Osteoblast (primary cell): Measurements from ENCODE around the gene ANKH. TPM values are rescaled to one million over a fixed set of nuclear protein-coding genes. Genes with fewer than 3 reads are reported as not detected.

Experiments used
- DNase-seq: peaks from one replicate; pipeline ENCODE4 v3.0.0; 2011; ENCODE audit warnings: low spot score, mixed read lengths; ENCODE audit not compliant: insufficient read length; ENCODE audit errors: missing footprints
- H2AFZ ChIP-seq: 2 replicates; pipeline ENCODE4 v1.6.0; 2011; ENCODE audit warnings: mild to moderate bottlenecking, low read length
- H3K27ac ChIP-seq: 2 replicates; pipeline ENCODE4 v1.5.1; 2011; ENCODE audit warnings: mild to moderate bottlenecking, low read depth, low read length, moderate library complexity
- H3K27me3 ChIP-seq: 2 replicates; pipeline ENCODE4 v1.6.0; 2012; ENCODE audit warnings: mild to moderate bottlenecking, control low read depth, inconsistent platforms, low read length, moderate library complexity; ENCODE audit not compliant: insufficient read depth
- H3K36me3 ChIP-seq: 2 replicates; pipeline ENCODE4 v1.5.1; 2011; ENCODE audit warnings: mild to moderate bottlenecking, low read length, control low read depth, moderate library complexity; ENCODE audit not compliant: insufficient read depth
- H3K4me1 ChIP-seq: 2 replicates; pipeline ENCODE4 v1.5.1; 2011; ENCODE audit warnings: mild to moderate bottlenecking, low read length, control low read depth, moderate library complexity; ENCODE audit not compliant: insufficient read depth
- H3K4me2 ChIP-seq: 2 replicates; pipeline ENCODE4 v1.6.0; 2011; ENCODE audit warnings: mild to moderate bottlenecking, low read length; ENCODE audit not compliant: insufficient read depth
- H3K4me3 ChIP-seq: fragments of 200-600 bp; sonication (generic); 3 replicates; pipeline ENCODE4 v1.5.1; 2012; ENCODE audit warnings: mild to moderate bottlenecking, low read length, inconsistent platforms; ENCODE audit not compliant: insufficient read depth
- H3K79me2 ChIP-seq: 2 replicates; pipeline ENCODE4 v1.6.0; 2012; ENCODE audit warnings: mild to moderate bottlenecking, low read length, control low read depth, inconsistent platforms; ENCODE audit not compliant: insufficient read depth
- H3K9me3 ChIP-seq: 2 replicates; pipeline ENCODE4 v1.5.1; 2011; ENCODE audit warnings: low read depth, low read length, control low read depth
- H4K20me1 ChIP-seq: 2 replicates; pipeline ENCODE4 v1.6.0; 2012; ENCODE audit warnings: mild to moderate bottlenecking, low read length, control low read depth; ENCODE audit not compliant: insufficient read depth
- total RNA-seq: library from RNA; depleted of rRNA; stranded (reverse); fragments of >200 nt; gene quantifications from 2 replicates; pipeline ENCODE4 v1.2.3, GENCODE V29; 2012
- TF ChIP-seq, protein P1 (sequence below): IDR thresholded peaks from 2 replicates; pipeline ENCODE4 v1.5.1; 2011; ENCODE audit warnings: mild to moderate bottlenecking, low read depth, low read length, moderate library complexity; ENCODE audit errors: extremely low read depth

The ANKH gene
- total RNA-seq, 1 donor: 125 TPM

DNA sequence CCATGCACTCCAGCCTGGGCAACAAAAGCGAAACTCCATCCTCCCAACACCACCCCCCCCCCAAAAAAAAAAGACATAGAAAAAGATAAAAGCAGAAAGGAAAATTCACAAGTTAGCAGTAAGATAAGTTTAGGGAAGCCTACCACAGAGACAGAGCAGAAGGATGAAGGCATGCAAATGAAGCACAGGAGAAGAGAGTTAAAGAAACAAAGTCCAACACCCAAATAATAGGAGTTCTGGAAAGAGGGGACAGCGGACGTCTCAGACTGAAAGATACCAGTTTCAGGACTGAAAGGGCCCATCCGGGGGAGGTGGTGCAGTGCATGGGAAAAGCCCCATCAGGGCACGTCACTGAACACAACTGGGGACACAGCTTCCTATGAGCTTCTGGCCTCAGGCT lies 152.8 kb downstream of the ANKH start:
- H3K4me3 ChIP-seq: no peak overlapping the region
- peaks cover 26% of the 10 kb centered on the region for H3K4me1 ChIP-seq
- no peaks in the 10 kb centered on the region for H3K9me3 ChIP-seq
- H3K79me2 ChIP-seq: peaks cover 3% of the 10 kb centered on the region
- no peak overlapping the region for H3K27ac ChIP-seq
- H4K20me1 ChIP-seq: no peaks in the 10 kb centered on the region
- H2AFZ ChIP-seq: no peak overlapping the region
- TF ChIP-seq, protein P1, sequence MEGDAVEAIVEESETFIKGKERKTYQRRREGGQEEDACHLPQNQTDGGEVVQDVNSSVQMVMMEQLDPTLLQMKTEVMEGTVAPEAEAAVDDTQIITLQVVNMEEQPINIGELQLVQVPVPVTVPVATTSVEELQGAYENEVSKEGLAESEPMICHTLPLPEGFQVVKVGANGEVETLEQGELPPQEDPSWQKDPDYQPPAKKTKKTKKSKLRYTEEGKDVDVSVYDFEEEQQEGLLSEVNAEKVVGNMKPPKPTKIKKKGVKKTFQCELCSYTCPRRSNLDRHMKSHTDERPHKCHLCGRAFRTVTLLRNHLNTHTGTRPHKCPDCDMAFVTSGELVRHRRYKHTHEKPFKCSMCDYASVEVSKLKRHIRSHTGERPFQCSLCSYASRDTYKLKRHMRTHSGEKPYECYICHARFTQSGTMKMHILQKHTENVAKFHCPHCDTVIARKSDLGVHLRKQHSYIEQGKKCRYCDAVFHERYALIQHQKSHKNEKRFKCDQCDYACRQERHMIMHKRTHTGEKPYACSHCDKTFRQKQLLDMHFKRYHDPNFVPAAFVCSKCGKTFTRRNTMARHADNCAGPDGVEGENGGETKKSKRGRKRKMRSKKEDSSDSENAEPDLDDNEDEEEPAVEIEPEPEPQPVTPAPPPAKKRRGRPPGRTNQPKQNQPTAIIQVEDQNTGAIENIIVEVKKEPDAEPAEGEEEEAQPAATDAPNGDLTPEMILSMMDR: no peak
- no peaks in the 10 kb centered on the region for H3K27me3 ChIP-seq
- peaks cover 42% of the 10 kb centered on the region for H3K36me3 ChIP-seq
- no peak for DNase-seq
- no peak overlapping the region for H3K4me2 ChIP-seq

DNA sequence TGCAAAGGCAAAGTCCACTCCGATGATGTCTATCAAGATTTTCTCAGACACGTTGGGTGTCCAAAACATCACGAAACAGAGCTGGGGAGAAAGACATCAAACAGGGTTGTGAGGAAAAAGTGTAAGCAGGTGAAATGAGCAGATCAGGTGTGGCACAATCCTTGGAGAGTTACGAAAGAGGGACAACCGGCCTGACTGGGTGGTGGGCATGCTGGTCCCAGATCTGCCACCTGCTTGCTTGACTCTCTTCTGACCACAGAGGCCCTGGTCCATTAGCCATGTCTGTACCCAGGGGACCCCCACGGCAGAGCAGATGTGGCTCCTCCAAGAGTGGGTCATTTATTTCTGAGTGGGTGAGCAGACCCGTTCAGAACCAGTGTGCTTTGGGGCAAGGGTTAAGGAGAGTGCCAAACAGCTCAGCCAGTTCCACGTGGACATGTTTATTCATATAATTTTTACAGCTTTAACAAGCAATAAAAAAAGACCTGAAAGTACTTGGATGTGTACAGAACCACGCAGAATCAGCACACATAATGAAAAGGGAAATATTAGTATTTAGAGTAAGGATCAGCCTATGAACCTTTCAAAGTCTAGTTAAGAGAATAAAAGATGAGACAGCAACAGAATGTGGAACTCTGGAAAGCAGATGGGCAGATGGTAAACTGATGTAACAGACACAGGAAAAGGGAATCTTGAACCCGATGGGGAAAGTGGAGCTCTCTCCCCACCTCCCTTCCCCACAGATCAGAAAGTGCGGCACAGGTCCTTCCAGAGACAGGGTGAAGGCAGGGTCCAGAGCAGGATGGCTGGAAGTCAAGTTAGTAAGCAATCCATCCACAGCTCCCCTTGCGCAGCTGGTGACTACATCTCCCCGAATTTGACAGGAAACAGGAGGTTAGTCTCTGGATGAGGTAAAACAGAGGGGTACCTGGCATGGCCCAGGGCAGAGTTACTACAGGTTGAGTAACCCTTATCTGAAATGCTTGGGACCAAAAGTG lies 154.5 kb downstream of the ANKH start:
- Histone ChIP-seq H3K4me2 (no peak overlapping the region), H3K79me2 (peaks cover 3% of the 10 kb centered on the region), H2AFZ (no peak overlapping the region), H3K4me1 (peaks cover 18% of the 10 kb centered on the region), H3K36me3 (peaks cover 53% of the 10 kb centered on the region), H4K20me1 (peaks cover 3% of the 10 kb centered on the region), H3K4me3 (no peak overlapping the region), H3K9me3 (no peaks in the 10 kb centered on the region), H3K27ac (no peak overlapping the region), H3K27me3 (no peaks in the 10 kb centered on the region)
- DNase-seq: no peak
- TF ChIP-seq, protein P1: no peak

DNA sequence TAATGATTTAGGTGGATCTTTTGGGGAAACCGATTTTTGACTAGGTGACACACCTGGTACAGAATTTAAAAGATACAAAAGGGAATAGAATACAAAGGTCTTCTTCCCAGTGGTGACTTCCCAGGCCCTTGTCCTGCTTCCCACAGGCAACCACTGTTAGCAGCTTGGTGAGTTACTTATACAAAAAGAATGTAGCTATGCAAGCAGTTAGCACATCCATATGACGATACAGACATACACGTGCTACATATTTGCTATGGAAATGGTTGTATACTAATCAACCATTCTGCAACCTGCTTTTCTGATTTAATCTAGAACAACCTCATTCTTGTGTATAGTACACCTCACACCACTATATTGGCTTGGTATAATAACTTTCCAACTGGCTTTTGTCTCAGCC lies 156.1 kb downstream of the ANKH start:
- no peak overlapping the region for H2AFZ ChIP-seq
- peaks cover 3% of the 10 kb centered on the region for H3K79me2 ChIP-seq
- H3K27ac ChIP-seq: peak overlapping the region; percentile 23
- DNase-seq: no peak
- no peak overlapping the region for H3K4me3 ChIP-seq
- peaks cover 3% of the 10 kb centered on the region for H4K20me1 ChIP-seq
- no peaks in the 10 kb centered on the region for H3K27me3 ChIP-seq
- TF ChIP-seq, protein P1: no peak
- H3K4me1 ChIP-seq: peaks cover 6% of the 10 kb centered on the region
- H3K4me2 ChIP-seq: no peak overlapping the region
- no peaks in the 10 kb centered on the region for H3K9me3 ChIP-seq
- peaks cover 69% of the 10 kb centered on the region for H3K36me3 ChIP-seq

DNA sequence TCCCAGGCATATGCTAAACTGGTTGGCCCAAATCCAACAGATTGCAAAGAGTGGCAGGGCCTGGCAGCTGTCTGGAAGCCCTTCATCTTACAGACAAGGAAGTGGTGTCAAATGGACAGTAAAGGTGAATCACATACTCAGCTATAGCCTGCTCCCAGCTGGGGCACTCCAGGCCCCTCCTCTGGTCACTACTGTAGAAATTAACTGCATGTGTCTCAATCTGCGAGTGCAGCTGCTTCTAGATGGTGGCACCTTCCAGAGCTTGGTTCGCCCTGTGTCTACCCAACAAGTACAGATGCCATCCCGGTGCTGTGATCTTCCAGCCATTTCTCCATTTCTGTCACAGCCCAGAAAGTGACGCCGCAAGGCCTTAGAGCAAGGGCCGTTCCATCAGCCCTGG lies 156.9 kb downstream of the ANKH start:
- DNase-seq: no peak
- Histone ChIP-seq H3K9me3 (no peaks in the 10 kb centered on the region), H2AFZ (no peak overlapping the region), H3K79me2 (peaks cover 3% of the 10 kb centered on the region), H3K4me3 (no peak overlapping the region), H3K27me3 (no peaks in the 10 kb centered on the region), H3K4me2 (no peak overlapping the region), H3K27ac (peak overlapping the region; percentile 39), H3K4me1 (no peaks in the 10 kb centered on the region), H4K20me1 (peaks cover 3% of the 10 kb centered on the region), H3K36me3 (peaks cover 77% of the 10 kb centered on the region)
- TF ChIP-seq, protein P1: no peak
